ENCODE data around the gene LHX2.
A peak's percentile ranks its signal among the peaks of the same experiment; 100 is the strongest.

The LHX2 gene

GRCh38 chr9:124000161-124000783, 11.3 kb upstream of the LHX2 start:
- Histone ChIP-seq H3K27ac (ENCODE audit: low read length) (no peak overlapping the region), H3K4me3 (ENCODE audit: low read length) (peak overlapping the region; percentile 76)

GRCh38 chr9:124000784-124001457, 10.6 kb upstream of the LHX2 start:
- TF ChIP-seq CTCF (IDR thresholded peaks at IDR 0.05; ENCODE audit: low read depth, low read length) (no peak), EZH2phosphoT487 (IDR thresholded peaks at IDR 0.05; ENCODE audit: low read depth) (no peak)
- Histone ChIP-seq H3K79me2 (ENCODE audit: low read length) (no peaks in the 10 kb centered on the region), H3K27ac (ENCODE audit: low read length) (no peak overlapping the region), H2AFZ (ENCODE audit: low read depth, low read length) (no peak overlapping the region), H3K4me3 (ENCODE audit: low read length) (peak overlapping the region; percentile 76), H4K20me1 (ENCODE audit: insufficient read depth, low read length) (no peaks in the 10 kb centered on the region), H3K36me3 (replicated peaks; ENCODE audit: low read depth, low read length) (no peaks in the 10 kb centered on the region), H3K9ac (ENCODE audit: low read length) (no peak overlapping the region), H3K4me2 (ENCODE audit: low read length) (peak overlapping the region; percentile 85; the same call in 1 of the 2 replicates), H3K27me3 (ENCODE audit: low read depth, low read length) (peaks cover 65% of the 10 kb centered on the region), H3K9me3 (ENCODE audit: insufficient read depth, low read length) (no peaks in the 10 kb centered on the region), H3K4me1 (ENCODE audit: low read length) (peaks cover 54% of the 10 kb centered on the region)

More at GRCh38 chr9:124000161-124000783, 11.3 kb upstream of the LHX2 start:
- Histone ChIP-seq H2AFZ (ENCODE audit: low read depth, low read length) (0 out of 2 replicates have a peak overlapping the region, but pooled peaks have one; percentile 40), H3K9me3 (ENCODE audit: insufficient read depth, low read length) (no peaks in the 10 kb centered on the region), H3K27me3 (ENCODE audit: low read depth, low read length) (peaks cover 64% of the 10 kb centered on the region), H3K4me1 (ENCODE audit: low read length) (peaks cover 47% of the 10 kb centered on the region), H3K4me2 (ENCODE audit: low read length) (peak overlapping the region; percentile 85), H3K9ac (ENCODE audit: low read length) (peak overlapping the region; percentile 30; the same call in 1 of the 2 replicates), H3K36me3 (replicated peaks; ENCODE audit: low read depth, low read length) (no peaks in the 10 kb centered on the region), H3K79me2 (ENCODE audit: low read length) (no peaks in the 10 kb centered on the region), H4K20me1 (ENCODE audit: insufficient read depth, low read length) (no peaks in the 10 kb centered on the region)
- TF ChIP-seq CTCF (IDR thresholded peaks at IDR 0.05; ENCODE audit: low read depth, low read length) = no peak
- no peak for TF ChIP-seq EZH2phosphoT487 (IDR thresholded peaks at IDR 0.05; ENCODE audit: low read depth)

GRCh38 chr9:124001458-124001799, 10.1 kb upstream of the LHX2 start:
- no peak overlapping the region for H3K9ac ChIP-seq (ENCODE audit: low read length)
- no peaks in the 10 kb centered on the region for H3K9me3 ChIP-seq (ENCODE audit: insufficient read depth, low read length)
- TF ChIP-seq EZH2phosphoT487 (IDR thresholded peaks at IDR 0.05; ENCODE audit: low read depth) (no peak), CTCF (IDR thresholded peaks at IDR 0.05; ENCODE audit: low read depth, low read length) (no peak)
- H3K27ac ChIP-seq (ENCODE audit: low read length) = no peak overlapping the region
- peaks cover 64% of the 10 kb centered on the region for H3K27me3 ChIP-seq (ENCODE audit: low read depth, low read length)
- no peak overlapping the region for H3K4me3 ChIP-seq (ENCODE audit: low read length)
- H3K36me3 ChIP-seq (replicated peaks; ENCODE audit: low read depth, low read length) = no peaks in the 10 kb centered on the region
- H2AFZ ChIP-seq (ENCODE audit: low read depth, low read length) = no peak overlapping the region
- H3K4me2 ChIP-seq (ENCODE audit: low read length) = no peak overlapping the region
- H4K20me1 ChIP-seq (ENCODE audit: insufficient read depth, low read length) = no peaks in the 10 kb centered on the region
- H3K4me1 ChIP-seq (ENCODE audit: low read length) = peaks cover 54% of the 10 kb centered on the region
- no peaks in the 10 kb centered on the region for H3K79me2 ChIP-seq (ENCODE audit: low read length)

- Histone ChIP-seq H2AFZ (ENCODE audit: low read depth, low read length) (no peak overlapping the region), H3K79me2 (ENCODE audit: low read length) (no peaks in the 10 kb centered on the region), H4K20me1 (ENCODE audit: insufficient read depth, low read length) (peaks cover under 1% of the 10 kb centered on the region; the same call in 1 of the 2 replicates), H3K36me3 (replicated peaks; ENCODE audit: low read depth, low read length) (no peaks in the 10 kb centered on the region), H3K4me2 (ENCODE audit: low read length) (no peak overlapping the region), H3K4me3 (ENCODE audit: low read length) (no peak overlapping the region), H3K9me3 (ENCODE audit: insufficient read depth, low read length) (no peaks in the 10 kb centered on the region), H3K4me1 (ENCODE audit: low read length) (peaks cover 53% of the 10 kb centered on the region), H3K27ac (ENCODE audit: low read length) (no peak overlapping the region), H3K9ac (ENCODE audit: low read length) (no peak overlapping the region), H3K27me3 (ENCODE audit: low read depth, low read length) (peaks cover 63% of the 10 kb centered on the region)
- TF ChIP-seq CTCF (IDR thresholded peaks at IDR 0.05; ENCODE audit: low read depth, low read length) (no peak), EZH2phosphoT487 (IDR thresholded peaks at IDR 0.05; ENCODE audit: low read depth) (no peak)
Measured at GRCh38 chr9:124001866-124002525, 9.6 kb upstream of the LHX2 start.

Measured in OCI-LY3 (cell line).